GM18498 (cell line): ENCODE measurements around the gene CLASP2.
A peak's percentile ranks its signal among the peaks of the same experiment; 100 is the strongest.
"Not testable (repeated sequence)": the region's sequence is repeated elsewhere in the genome, so short reads cannot be mapped to it uniquely, and the experiment has no call there.

ENCODE experiments used
- ATAC-seq: cut with Tn5 transposase; IDR thresholded peaks from one replicate; pipeline ENCODE4 v1.9.1; 2021; ENCODE audit warnings: mild to moderate bottlenecking, moderate library complexity; ENCODE audit not compliant: unreplicated experiment

The CLASP2 gene

GRCh38 chr3:33717866-33718594 is at the start of gene CLASP2:
CLASP2 (minus strand) TSS chr3:33718254; CDS start chr3:33718002, 252 bp downstream.
- ATAC-seq = peak; percentile 98

- ATAC-seq = no peak
These were observed 40.8 kb upstream of the CLASP2 start for GRCh38 chr3:33758864-33759263.

- ATAC-seq = no peak
These were observed 40.2 kb upstream of the CLASP2 start for GRCh38 chr3:33758281-33758680.

GRCh38 chr3:33754391-33754790 is 36.3 kb upstream of the CLASP2 start:
- ATAC-seq = not testable (repeated sequence)

- no peak for ATAC-seq
These were observed 33.3 kb upstream of the CLASP2 start for GRCh38 chr3:33751336-33751735.

- ATAC-seq = no peak
These were observed 32.1 kb upstream of the CLASP2 start for GRCh38 chr3:33750211-33750548.

GRCh38 chr3:33749546-33750210 is 31.6 kb upstream of the CLASP2 start:
- no peak for ATAC-seq

GRCh38 chr3:33746416-33747116 is 28.5 kb upstream of the CLASP2 start:
- ATAC-seq = peak; percentile 85

- ATAC-seq = no peak
These were observed 19.1 kb upstream of the CLASP2 start for GRCh38 chr3:33737146-33737545.

- no peak for ATAC-seq
These were observed 14.3 kb upstream of the CLASP2 start for GRCh38 chr3:33732394-33732793.

GRCh38 chr3:33729993-33730392 is 11.9 kb upstream of the CLASP2 start:
- no peak for ATAC-seq

- no peak for ATAC-seq
These were observed 6.2 kb upstream of the CLASP2 start for GRCh38 chr3:33724256-33724655.

GRCh38 chr3:33722626-33723370 is 4.7 kb upstream of the CLASP2 start:
- ATAC-seq = no peak

- no peak for ATAC-seq
These were observed 4.1 kb upstream of the CLASP2 start for GRCh38 chr3:33722191-33722590.

- no peak for ATAC-seq
These were observed 497 bp upstream of the CLASP2 start for GRCh38 chr3:33718595-33718907.

GRCh38 chr3:33717616-33717865 is 513 bp downstream of the CLASP2 start:
- peak; percentile 64 for ATAC-seq

- no peak for ATAC-seq
These were observed 1.8 kb downstream of the CLASP2 start for GRCh38 chr3:33716227-33716626.

GRCh38 chr3:33711100-33711499 is 7.0 kb downstream of the CLASP2 start:
- no peak for ATAC-seq

- ATAC-seq = no peak
These were observed 12.0 kb downstream of the CLASP2 start for GRCh38 chr3:33706056-33706455.

GRCh38 chr3:33704891-33705290 is 13.2 kb downstream of the CLASP2 start:
- no peak for ATAC-seq

GRCh38 chr3:33699275-33699674 is 18.8 kb downstream of the CLASP2 start:
- ATAC-seq = no peak

- ATAC-seq = no peak
These were observed 23.1 kb downstream of the CLASP2 start for GRCh38 chr3:33694944-33695343.
